HG03571 (cell line): ENCODE results near the gene FAM20C.

Source experiments
- ATAC-seq: cut with Tn5 transposase; IDR thresholded peaks from one replicate; pipeline ENCODE4 v1.9.1; 2021; ENCODE audit not compliant: unreplicated experiment

Gene FAM20C

GRCh38 chr7:300546-301290 lies 108.3 kb downstream of the FAM20C start:
- ATAC-seq, result no peak

GRCh38 chr7:301291-302053 lies 109.1 kb downstream of the FAM20C start:
- ATAC-seq, result no peak

DNA sequence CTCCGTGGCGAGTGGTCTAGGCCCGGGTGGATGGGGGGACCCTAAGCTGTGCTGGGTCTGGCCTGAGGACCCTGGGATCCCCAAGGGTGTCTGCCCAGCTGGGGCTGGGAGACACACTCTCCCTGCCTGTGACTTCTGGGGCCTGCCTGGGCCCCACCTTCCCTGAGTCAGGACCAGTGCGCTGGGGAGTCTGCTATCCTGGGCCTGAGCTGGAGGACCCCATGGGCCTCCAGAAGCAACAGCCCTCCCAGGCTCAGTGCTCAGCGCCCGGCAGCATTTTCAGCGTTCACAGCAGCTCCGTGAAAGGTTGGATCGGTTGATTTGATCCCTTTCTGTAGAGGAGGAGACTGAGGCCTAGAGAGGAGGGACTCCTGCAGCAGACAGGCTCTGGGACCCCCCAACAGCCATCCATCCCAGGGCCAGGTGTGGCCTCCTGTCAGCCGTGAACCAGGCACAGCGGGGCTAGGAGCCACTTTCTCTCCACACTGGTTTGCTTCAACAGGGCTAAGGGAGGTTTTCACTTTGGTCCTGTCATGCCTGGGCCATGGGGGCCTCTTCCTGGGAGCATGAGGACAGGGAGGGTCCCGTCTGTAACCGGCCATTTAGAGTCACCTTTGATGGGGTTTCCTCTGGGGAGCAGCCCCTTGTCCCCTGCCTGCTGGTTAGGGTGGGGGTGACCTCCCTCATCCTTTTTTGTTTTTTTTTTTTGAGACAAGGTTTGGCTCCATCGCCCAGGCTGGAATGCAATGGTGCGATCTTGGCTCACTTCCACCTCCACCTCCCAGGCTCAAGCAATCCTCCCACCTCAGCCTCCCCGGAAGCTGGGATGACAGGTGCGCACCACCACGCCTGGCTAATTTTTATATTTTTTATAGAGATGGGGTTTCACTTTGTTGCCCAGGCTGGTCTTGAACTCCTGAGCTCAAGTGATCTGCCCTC lies 110.0 kb downstream of the FAM20C start:
- ATAC-seq, result no peak

DNA sequence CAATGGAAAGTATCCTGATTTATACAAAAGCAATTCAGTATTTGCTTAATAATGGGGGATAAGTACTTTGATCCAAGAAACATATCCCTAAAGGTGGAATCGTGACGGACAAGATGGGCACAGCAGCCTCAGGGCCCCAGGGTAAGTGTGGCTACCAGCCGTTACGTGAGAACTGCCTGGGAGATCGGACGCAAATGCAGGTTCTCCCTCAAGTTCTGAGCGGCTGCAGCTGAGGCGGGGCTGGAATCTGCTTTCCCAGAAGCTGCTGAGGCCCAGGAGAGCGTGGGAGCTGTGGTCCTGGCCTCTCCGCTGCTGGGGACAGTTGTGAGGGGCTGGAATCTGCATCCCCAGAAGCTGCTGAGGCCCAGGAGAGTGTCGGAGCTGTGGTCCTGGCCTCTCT lies 111.1 kb downstream of the FAM20C start:
- no peak for ATAC-seq

- no peak for ATAC-seq
Observed at GRCh38 chr7:303884-304573, 111.7 kb downstream of the FAM20C start.

GRCh38 chr7:304574-305409 lies 112.4 kb downstream of the FAM20C start:
- no peak for ATAC-seq

GRCh38 chr7:305410-306151 lies 113.2 kb downstream of the FAM20C start:
- ATAC-seq, result no peak

- ATAC-seq, result no peak
Observed at GRCh38 chr7:307970-308369, 115.6 kb downstream of the FAM20C start.

GRCh38 chr7:309586-310228 lies 117.3 kb downstream of the FAM20C start:
- no peak for ATAC-seq
